ENCODE measurements around the gene FIG4.

FIG4 gene

GRCh38 chr6:109759098-109759955 lies 68.2 kb downstream of the FIG4 start:
- H3K9ac ChIP-seq (ENCODE audit: low read length in 2 of 2): no peak overlapping the region
- no peaks in the 10 kb centered on the region for H3K27me3 ChIP-seq (ENCODE audit: control insufficient read depth in 1 of 2, insufficient read depth in 2 of 2, low read length in 2 of 2)
- no peaks in the 10 kb centered on the region for H3K9me3 ChIP-seq (ENCODE audit: control insufficient read depth in 2 of 2, low read length in 2 of 2)
- H3K36me3 ChIP-seq (ENCODE audit: control insufficient read depth in 2 of 2, insufficient read depth in 2 of 2, low read length in 2 of 2): no peaks in the 10 kb centered on the region
- H3K4me1 ChIP-seq (ENCODE audit: control insufficient read depth, insufficient read depth, low read length): no peaks in the 10 kb centered on the region
- no peak overlapping the region for H3K4me3 ChIP-seq (ENCODE audit: low read length in 2 of 2)
- H3K27ac ChIP-seq (ENCODE audit: low read length): no peak overlapping the region

- Histone ChIP-seq H3K4me1 (ENCODE audit: control insufficient read depth, insufficient read depth, low read length) (no peaks in the 10 kb centered on the region), H3K4me3 (ENCODE audit: low read length in 2 of 2) (no peak overlapping the region), H3K27ac (ENCODE audit: low read length) (no peak overlapping the region), H3K36me3 (ENCODE audit: control insufficient read depth in 2 of 2, insufficient read depth in 2 of 2, low read length in 2 of 2) (no peaks in the 10 kb centered on the region), H3K27me3 (ENCODE audit: control insufficient read depth in 1 of 2, insufficient read depth in 2 of 2, low read length in 2 of 2) (no peaks in the 10 kb centered on the region), H3K9me3 (ENCODE audit: control insufficient read depth in 2 of 2, low read length in 2 of 2) (no peaks in the 10 kb centered on the region), H3K9ac (ENCODE audit: low read length in 2 of 2) (no peak overlapping the region)
Measured at GRCh38 chr6:109760208-109760607, 69.1 kb downstream of the FIG4 start.

- Histone ChIP-seq H3K4me3 (ENCODE audit: low read length in 2 of 2) (no peak overlapping the region), H3K36me3 (ENCODE audit: control insufficient read depth in 2 of 2, insufficient read depth in 2 of 2, low read length in 2 of 2) (peaks cover 2 to 6% of the 10 kb centered on the region in 2 donors), H3K27ac (ENCODE audit: low read length) (no peak overlapping the region), H3K9ac (ENCODE audit: low read length in 2 of 2) (no peak overlapping the region), H3K9me3 (ENCODE audit: control insufficient read depth in 2 of 2, low read length in 2 of 2) (no peaks in the 10 kb centered on the region), H3K27me3 (ENCODE audit: control insufficient read depth in 1 of 2, insufficient read depth in 2 of 2, low read length in 2 of 2) (no peaks in the 10 kb centered on the region), H3K4me1 (ENCODE audit: control insufficient read depth, insufficient read depth, low read length) (no peaks in the 10 kb centered on the region)
Measured at GRCh38 chr6:109762166-109762565, 71.1 kb downstream of the FIG4 start.

GRCh38 chr6:109762769-109763441 lies 71.8 kb downstream of the FIG4 start:
- Histone ChIP-seq H3K9ac (ENCODE audit: low read length in 2 of 2) (no peak overlapping the region), H3K9me3 (ENCODE audit: control insufficient read depth in 2 of 2, low read length in 2 of 2) (no peaks in the 10 kb centered on the region), H3K27me3 (ENCODE audit: control insufficient read depth in 1 of 2, insufficient read depth in 2 of 2, low read length in 2 of 2) (no peaks in the 10 kb centered on the region), H3K4me3 (ENCODE audit: low read length in 2 of 2) (no peak overlapping the region), H3K27ac (ENCODE audit: low read length) (no peak overlapping the region), H3K4me1 (ENCODE audit: control insufficient read depth, insufficient read depth, low read length) (no peaks in the 10 kb centered on the region), H3K36me3 (ENCODE audit: control insufficient read depth in 2 of 2, insufficient read depth in 2 of 2, low read length in 2 of 2) (peaks cover 4 to 8% of the 10 kb centered on the region in 2 donors)

- peaks cover 4 to 11% of the 10 kb centered on the region in 2 donors for H3K36me3 ChIP-seq (ENCODE audit: control insufficient read depth in 2 of 2, insufficient read depth in 2 of 2, low read length in 2 of 2)
- H3K4me1 ChIP-seq (ENCODE audit: control insufficient read depth, insufficient read depth, low read length): no peaks in the 10 kb centered on the region
- no peaks in the 10 kb centered on the region for H3K9me3 ChIP-seq (ENCODE audit: control insufficient read depth in 2 of 2, low read length in 2 of 2)
- H3K9ac ChIP-seq (ENCODE audit: low read length in 2 of 2): no peak overlapping the region
- H3K27ac ChIP-seq (ENCODE audit: low read length): no peak overlapping the region
- H3K4me3 ChIP-seq (ENCODE audit: low read length in 2 of 2): no peak overlapping the region
- no peaks in the 10 kb centered on the region for H3K27me3 ChIP-seq (ENCODE audit: control insufficient read depth in 1 of 2, insufficient read depth in 2 of 2, low read length in 2 of 2)
Measured at GRCh38 chr6:109766167-109766566, 75.1 kb downstream of the FIG4 start.

- peaks cover 7 to 11% of the 10 kb centered on the region in 2 donors for H3K36me3 ChIP-seq (ENCODE audit: control insufficient read depth in 2 of 2, insufficient read depth in 2 of 2, low read length in 2 of 2)
Measured at GRCh38 chr6:109767961-109768360, 76.9 kb downstream of the FIG4 start.

GRCh38 chr6:109768485-109768884 lies 77.4 kb downstream of the FIG4 start:
- Histone ChIP-seq H3K36me3 (ENCODE audit: control insufficient read depth in 2 of 2, insufficient read depth in 2 of 2, low read length in 2 of 2) (peaks cover 7 to 11% of the 10 kb centered on the region in 2 donors), H3K9ac (ENCODE audit: low read length in 2 of 2) (no peak overlapping the region), H3K4me3 (ENCODE audit: low read length in 2 of 2) (no peak overlapping the region), H3K27me3 (ENCODE audit: control insufficient read depth in 1 of 2, insufficient read depth in 2 of 2, low read length in 2 of 2) (no peaks in the 10 kb centered on the region), H3K4me1 (ENCODE audit: control insufficient read depth, insufficient read depth, low read length) (no peaks in the 10 kb centered on the region), H3K27ac (ENCODE audit: low read length) (no peak overlapping the region), H3K9me3 (ENCODE audit: control insufficient read depth in 2 of 2, low read length in 2 of 2) (no peaks in the 10 kb centered on the region)

More at GRCh38 chr6:109767961-109768360, 76.9 kb downstream of the FIG4 start:
- Histone ChIP-seq H3K4me1 (ENCODE audit: control insufficient read depth, insufficient read depth, low read length) (no peaks in the 10 kb centered on the region), H3K4me3 (ENCODE audit: low read length in 2 of 2) (no peak overlapping the region), H3K9me3 (ENCODE audit: control insufficient read depth in 2 of 2, low read length in 2 of 2) (no peaks in the 10 kb centered on the region), H3K27me3 (ENCODE audit: control insufficient read depth in 1 of 2, insufficient read depth in 2 of 2, low read length in 2 of 2) (no peaks in the 10 kb centered on the region), H3K27ac (ENCODE audit: low read length) (no peak overlapping the region), H3K9ac (ENCODE audit: low read length in 2 of 2) (no peak overlapping the region)

GRCh38 chr6:109769213-109769612 lies 78.1 kb downstream of the FIG4 start:
- no peak overlapping the region for H3K4me3 ChIP-seq (ENCODE audit: low read length in 2 of 2)
- H3K27ac ChIP-seq (ENCODE audit: low read length): no peak overlapping the region
- H3K9ac ChIP-seq (ENCODE audit: low read length in 2 of 2): no peak overlapping the region
- H3K27me3 ChIP-seq (ENCODE audit: control insufficient read depth in 1 of 2, insufficient read depth in 2 of 2, low read length in 2 of 2): no peaks in the 10 kb centered on the region
- no peaks in the 10 kb centered on the region for H3K4me1 ChIP-seq (ENCODE audit: control insufficient read depth, insufficient read depth, low read length)
- no peaks in the 10 kb centered on the region for H3K9me3 ChIP-seq (ENCODE audit: control insufficient read depth in 2 of 2, low read length in 2 of 2)
- H3K36me3 ChIP-seq (ENCODE audit: control insufficient read depth in 2 of 2, insufficient read depth in 2 of 2, low read length in 2 of 2): peaks cover 7 to 11% of the 10 kb centered on the region in 2 donors

GRCh38 chr6:109770047-109770446 lies 79.0 kb downstream of the FIG4 start:
- Histone ChIP-seq H3K9me3 (ENCODE audit: control insufficient read depth in 2 of 2, low read length in 2 of 2) (no peaks in the 10 kb centered on the region), H3K9ac (ENCODE audit: low read length in 2 of 2) (no peak overlapping the region), H3K36me3 (ENCODE audit: control insufficient read depth in 2 of 2, insufficient read depth in 2 of 2, low read length in 2 of 2) (peaks cover 7 to 11% of the 10 kb centered on the region in 2 donors), H3K4me3 (ENCODE audit: low read length in 2 of 2) (no peak overlapping the region), H3K27me3 (ENCODE audit: control insufficient read depth in 1 of 2, insufficient read depth in 2 of 2, low read length in 2 of 2) (no peaks in the 10 kb centered on the region), H3K27ac (ENCODE audit: low read length) (no peak overlapping the region), H3K4me1 (ENCODE audit: control insufficient read depth, insufficient read depth, low read length) (no peaks in the 10 kb centered on the region)

GRCh38 chr6:109770779-109771178 lies 79.7 kb downstream of the FIG4 start:
- no peak overlapping the region for H3K4me3 ChIP-seq (ENCODE audit: low read length in 2 of 2)
- no peak overlapping the region for H3K9ac ChIP-seq (ENCODE audit: low read length in 2 of 2)
- H3K27ac ChIP-seq (ENCODE audit: low read length): no peak overlapping the region
- H3K4me1 ChIP-seq (ENCODE audit: control insufficient read depth, insufficient read depth, low read length): no peaks in the 10 kb centered on the region
- H3K27me3 ChIP-seq (ENCODE audit: control insufficient read depth in 1 of 2, insufficient read depth in 2 of 2, low read length in 2 of 2): no peaks in the 10 kb centered on the region
- H3K36me3 ChIP-seq (ENCODE audit: control insufficient read depth in 2 of 2, insufficient read depth in 2 of 2, low read length in 2 of 2): peaks cover 7 to 10% of the 10 kb centered on the region in 2 donors
- no peaks in the 10 kb centered on the region for H3K9me3 ChIP-seq (ENCODE audit: control insufficient read depth in 2 of 2, low read length in 2 of 2)

Measured in stomach smooth muscle (tissue), 2 donors.